HG03108 (cell line): Measurements from ENCODE around the gene IGFL3.
"Not testable (repeated sequence)": the region's sequence is repeated elsewhere in the genome, so short reads cannot be mapped to it uniquely, and the experiment has no call there.

Experiments used
- ATAC-seq: cut with Tn5 transposase; IDR thresholded peaks from one replicate; pipeline ENCODE4 v1.9.1; 2021; ENCODE audit warnings: moderate library complexity; ENCODE audit not compliant: unreplicated experiment

Gene IGFL3

DNA sequence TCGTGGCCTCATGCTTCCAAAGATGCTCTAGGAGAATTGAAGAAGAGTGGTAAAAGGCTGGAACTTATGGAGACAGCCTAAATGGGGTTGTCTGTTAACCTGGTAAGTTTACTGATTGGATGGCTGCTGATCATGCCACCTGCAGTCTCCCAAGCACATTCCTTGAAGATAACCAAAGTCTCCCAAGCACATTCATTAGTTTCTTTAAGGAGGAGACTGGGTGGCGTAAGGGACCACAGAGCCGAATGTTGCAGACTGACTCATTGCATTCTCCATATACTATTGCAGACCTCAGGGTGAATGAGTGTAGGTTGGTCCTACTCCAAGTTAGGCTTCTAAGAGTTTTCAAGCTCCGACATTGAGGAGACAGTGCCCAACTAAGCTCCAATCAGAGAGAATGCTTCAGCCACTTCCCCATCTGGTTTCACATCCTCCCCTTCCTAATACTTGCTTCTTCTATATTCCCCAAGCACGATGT, at the start of gene IGFL3:
Gene IGFL3 (minus strand): TSS at position 51 of the 478 bp plus-strand sequence. CDS start 39 bp downstream, at position 12.
- ATAC-seq, result no peak

DNA sequence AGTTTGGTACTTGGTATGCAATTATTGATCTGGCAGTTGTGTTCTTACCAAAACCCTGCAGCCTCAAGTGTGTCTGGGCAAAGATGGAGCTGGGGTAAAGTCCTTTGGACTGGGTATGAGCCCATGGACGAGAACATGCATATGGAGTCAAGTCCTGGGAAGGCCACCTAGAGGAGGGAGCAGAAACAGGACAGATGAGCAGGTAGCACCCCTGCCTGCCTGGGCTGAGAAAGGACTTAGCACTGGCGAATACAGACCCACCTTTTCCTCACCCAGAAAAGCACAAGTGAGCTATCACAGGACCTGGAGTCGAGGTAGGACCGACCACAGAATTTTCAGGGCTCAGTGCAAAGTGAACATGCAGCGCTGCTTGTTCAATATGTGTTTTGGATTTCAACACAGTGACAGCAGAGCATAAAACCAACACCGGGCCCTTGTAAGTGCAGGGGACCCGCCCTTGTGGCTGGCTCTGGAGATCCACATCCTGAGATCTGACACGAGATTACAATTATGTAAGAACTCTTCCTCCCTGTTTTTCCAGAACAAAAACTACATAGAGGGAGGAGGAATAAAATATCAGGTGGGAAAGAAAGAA, 49.5 kb upstream of the IGFL3 start:
- ATAC-seq, result no peak

DNA sequence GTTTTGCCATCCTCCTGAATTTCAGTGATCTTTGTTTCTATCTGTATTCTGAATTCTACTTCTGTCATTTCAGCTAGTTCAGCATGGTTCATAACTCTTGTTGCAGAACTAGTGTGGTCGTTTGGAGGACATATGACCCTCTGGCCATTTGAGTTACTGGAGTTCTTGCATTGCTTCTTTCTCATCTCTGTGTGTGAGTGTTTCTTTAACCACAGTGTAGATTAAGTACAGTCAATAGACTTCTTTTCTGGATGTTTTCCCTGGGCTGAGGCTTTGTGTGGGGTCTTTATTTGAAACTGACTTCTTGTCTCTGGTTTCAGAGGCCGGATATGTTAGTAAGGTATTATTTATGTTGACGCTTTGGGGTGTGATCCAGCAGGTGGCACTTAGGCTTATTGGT, 38.2 kb upstream of the IGFL3 start:
- ATAC-seq, result no peak

DNA sequence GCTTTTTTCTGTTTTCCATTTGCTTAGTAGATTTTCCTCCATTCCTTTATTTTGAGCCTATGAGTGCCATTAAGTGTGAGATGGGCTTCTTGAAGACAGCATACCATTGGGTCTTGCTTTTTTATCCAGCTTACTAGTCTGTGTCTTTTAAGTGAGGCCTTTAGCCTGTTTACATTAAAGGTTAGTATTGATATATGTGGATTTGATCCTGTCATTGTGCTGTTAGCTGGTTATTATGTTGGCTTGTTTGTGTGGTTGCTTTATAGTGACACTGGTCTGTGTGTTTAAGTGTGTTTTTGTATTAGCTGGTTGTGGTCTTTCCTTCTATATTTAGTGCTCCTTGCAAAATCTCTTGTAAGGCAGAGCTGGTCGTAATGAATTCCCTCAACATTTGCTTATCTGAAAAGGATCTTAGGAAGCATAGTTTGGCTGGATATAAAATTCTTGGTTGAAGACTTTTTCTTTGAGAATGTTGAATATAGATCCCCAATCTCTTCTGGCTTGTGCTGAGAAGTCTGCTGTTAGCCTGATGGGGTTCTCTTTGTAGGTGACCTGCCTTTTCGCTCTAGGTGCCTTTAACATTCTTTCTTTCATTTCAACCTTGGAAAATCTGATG, 37.3 kb upstream of the IGFL3 start:
- not testable (repeated sequence) for ATAC-seq

DNA sequence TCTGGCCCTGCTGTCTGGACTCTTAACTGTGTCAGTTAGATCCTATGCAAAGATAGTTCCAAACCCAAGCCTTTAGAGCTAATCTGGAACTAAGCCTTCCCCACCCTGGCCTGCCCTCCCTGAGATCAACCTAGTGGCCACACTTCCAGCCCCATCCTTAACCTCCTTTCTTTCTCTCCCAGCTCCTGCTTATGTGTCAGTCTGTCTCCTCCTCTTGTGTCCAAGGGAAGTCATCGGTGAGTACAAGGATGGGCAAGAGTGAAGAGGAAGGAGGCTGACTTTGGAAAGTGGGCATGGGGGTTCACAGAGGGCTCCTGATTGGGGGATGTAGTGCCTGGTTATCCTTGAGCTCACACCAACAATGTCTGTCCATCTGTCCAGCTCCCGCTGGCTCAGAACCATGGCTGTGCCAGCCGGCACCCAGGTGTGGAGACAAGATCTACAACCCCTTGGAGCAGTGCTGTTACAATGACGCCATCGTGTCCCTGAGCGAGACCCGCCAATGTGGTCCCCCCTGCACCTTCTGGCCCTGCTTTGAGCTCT, 35.8 kb upstream of the IGFL3 start:
- no peak for ATAC-seq

DNA sequence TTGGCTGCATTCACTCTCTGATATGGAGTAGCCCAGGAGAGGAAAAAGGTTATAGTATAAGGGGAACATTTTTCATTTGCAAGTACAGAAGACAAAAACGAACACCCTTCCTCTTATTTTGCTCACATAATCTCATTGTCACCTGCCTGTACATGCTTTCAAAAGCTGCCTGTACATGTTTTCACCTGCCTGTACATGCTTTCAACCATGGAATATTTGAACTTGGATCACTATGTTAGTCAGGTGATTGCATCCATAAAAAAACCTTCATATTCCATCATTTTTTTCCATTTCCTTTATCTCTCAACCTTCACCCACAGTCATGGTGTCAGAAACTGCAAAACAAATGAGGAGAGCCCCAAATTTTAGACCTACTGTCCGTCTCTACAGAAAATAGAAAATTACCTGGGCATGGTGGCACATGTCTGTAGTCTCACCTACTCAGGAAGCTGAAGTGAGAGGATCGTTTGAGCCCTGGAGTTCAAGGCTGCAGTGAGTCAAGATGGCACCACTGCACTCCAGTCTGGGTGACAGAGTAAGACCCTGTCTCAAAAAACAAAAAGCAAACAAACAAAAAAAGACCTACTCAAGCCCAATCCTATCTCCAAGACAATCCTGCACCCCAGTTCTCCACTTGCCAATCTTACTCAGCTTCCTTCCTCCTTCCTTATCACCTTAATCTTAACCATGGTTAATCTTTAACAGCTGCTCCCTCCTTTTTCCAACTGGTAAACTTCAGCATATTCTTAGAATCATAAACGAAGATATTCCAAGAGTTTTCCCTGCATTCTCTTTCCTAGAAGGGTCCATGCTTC, 35.1 kb upstream of the IGFL3 start:
- no peak for ATAC-seq

DNA sequence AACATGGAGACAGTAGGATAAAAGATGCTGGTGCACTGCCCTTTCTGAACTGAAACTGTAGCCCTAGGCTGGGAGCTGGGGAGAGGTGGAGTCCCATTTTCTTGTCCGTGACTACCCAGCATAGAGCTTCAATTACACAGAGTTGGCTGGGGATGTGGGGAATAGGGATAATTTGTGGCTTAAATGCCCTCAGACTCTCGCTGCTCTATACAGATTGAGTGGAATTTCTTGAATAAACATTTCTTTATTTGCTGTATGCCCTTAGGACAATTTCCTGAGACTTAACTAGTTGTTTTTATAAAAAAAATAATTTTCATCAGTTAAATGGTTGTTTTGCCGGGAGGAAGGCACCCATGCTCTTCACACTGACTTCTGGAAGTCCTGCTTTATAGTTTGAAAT, 30.7 kb upstream of the IGFL3 start:
- ATAC-seq, result no peak

DNA sequence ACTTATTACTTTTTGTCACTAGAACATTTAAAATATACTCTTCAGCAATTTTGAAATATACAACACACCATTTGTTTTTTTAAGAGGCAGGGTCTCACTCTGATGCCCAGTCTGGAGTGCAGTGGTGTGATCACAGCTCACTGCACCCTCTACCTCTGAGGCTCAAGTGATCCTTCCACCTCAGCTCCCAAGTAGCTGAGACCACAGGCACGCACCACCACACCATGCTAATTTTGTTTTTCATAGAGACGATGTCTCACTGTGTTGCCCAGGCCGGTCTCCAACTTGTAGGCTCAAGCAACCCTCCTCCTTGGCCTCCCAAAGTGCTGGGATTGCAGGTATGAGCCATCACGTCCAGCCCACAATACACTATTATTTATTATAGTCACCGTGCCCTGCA, 26.1 kb upstream of the IGFL3 start:
- ATAC-seq, result no peak

DNA sequence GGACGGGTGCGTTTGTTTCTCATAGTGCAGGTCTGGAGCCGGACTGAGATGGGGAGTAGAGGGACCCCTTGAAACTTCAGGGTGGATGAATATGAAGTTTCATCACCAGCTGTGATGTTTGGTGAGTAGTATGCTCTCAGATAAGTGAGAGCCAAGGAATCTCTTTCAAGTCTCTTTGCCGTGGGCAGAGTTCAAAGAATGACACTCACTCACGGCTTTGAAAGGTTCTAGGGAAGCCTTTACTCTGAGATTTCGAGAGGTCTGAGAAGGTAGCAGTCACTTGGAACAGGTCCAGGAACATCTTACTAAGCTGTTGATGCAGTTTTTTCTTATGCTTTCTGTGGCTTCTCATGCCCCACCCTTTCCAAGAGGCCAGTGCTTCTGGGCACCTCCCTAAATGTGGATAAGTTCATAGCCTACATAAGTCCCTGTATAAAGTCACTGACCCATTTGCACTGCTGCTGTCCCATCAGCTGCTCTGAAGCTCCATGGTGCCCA, 23.4 kb upstream of the IGFL3 start, which contains the start of gene IGFL2:
Gene IGFL2 (plus strand): TSS at position 448 of the 498 bp plus-strand sequence. CDS start 41 bp downstream, at position 489.
- no peak for ATAC-seq

DNA sequence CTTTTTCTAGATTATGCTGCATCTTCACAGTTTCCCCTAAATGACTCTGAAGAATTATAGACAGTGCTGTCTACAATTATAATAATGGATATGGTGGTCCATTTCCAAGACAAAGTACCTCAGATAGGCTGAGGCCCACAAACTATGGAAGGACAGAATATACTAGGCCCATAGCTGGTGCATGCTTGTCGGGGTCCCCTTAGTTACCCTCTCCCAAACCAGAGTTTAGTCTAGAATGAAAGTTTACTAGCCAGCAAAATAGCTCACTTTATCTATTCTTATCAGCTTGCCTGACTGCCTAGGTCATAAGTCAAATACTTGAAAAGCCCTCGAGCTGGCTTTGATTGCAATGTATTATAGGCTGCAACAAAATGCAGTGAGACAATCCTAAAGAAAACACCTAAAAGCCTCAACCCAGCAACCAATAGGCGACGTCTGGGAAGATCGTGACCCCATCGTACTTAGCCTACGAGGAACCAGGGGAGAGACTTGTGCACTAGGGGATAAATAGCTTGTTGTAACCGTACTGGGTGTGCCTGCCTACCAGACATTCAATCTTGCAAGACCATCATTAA, 22.8 kb upstream of the IGFL3 start:
- ATAC-seq, result no peak

DNA sequence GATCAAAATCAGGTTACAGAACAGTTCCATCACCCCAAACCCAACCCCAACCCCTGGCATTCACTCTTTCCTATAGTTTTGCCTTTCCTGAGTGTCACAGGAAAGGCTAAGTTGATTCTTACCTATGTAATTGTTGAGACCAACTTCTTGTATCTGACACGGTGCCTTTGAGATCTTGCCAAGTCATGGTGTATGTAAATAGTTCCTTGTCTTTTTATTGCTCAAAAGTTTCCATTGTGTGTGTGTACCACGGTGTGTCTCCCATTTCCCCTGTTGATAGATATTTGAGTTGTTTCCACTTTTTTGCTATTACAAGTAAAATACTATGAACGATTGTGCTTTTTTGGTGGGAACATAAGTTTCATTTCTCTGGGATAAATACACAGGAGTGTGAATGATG, 20.3 kb upstream of the IGFL3 start:
- ATAC-seq, result no peak

DNA sequence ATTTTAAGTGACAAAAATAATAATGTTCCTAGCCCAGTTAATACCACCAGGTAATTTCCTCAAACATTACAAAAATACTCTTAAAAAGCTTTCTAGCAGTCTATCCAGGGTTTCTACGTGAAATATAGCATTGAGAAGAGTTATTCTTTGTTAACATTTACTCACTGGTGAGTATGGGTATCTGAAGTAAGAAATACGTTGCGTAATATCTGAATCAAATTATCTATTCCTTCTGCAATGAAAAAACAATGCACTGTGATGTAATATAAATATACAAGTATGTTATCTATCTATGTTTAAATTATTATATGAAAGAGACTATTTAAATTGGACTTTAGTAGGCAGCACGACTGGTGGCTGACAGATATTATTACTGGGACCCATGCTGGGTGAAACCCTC, 17.8 kb upstream of the IGFL3 start:
- ATAC-seq, result no peak

DNA sequence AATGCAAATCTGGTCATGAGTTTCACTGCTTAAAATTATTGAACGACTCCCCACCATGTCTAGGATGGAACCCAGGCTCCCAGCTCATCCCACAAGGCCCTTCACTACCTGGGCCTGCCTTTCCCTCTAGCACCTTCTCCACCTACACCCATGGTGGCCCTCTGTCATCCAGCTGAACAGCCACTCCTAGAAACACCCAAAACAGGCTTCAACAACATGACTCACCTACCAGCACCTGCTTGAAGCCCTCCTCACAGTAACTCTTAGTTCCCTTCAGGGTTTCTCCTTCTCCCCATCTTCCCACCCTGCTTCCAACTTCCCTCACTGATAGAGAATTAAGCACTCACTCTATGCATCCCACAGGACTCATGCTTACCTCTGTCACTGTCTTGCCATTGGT, 16.9 kb upstream of the IGFL3 start:
- ATAC-seq, result no peak

DNA sequence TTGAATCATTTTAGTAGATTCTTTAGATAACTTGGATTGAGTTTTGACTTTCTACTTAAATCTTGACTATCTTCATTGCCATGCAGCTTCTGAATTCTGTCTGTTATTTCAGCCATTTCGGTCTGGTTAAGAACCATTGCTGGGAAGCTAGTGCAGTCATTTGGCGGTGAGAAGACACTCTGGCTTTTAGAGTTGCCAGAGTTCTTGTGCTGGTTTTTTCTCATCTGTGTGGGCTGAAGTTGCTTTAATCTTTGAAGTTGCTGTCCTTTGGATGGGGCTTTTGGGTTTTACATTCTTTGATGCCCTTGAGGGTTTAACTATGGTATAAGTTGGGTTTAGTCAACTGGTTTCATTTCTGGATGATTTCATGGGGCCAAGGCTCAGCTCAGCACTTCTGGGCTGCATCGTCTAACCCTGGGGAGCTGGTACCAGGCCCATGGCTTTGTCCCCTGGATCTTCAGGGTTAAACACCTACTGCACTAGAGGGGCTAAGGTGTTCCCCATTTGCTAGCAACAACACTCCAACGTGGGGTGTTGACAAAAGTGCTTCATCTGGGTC, 13.5 kb upstream of the IGFL3 start:
- ATAC-seq, result no peak

DNA sequence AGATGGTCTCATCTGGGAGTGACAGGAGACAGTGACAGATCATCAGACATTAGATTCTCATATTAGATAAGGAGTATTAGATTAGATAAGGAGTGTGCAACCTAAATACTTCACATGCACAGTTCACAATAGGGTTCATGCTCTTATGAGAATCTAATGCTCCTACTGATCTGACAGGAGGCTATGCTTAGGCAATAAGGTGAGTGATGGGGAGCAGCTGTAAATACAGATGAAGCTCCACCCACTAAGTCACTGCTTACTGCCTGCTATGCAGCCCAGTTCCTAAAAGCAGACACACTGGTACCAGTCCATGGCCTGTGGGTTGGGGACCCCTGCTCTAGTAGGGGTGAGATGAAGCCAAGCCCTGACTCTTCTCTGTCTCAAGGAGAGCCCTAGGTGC, 10.0 kb upstream of the IGFL3 start:
- no peak for ATAC-seq

DNA sequence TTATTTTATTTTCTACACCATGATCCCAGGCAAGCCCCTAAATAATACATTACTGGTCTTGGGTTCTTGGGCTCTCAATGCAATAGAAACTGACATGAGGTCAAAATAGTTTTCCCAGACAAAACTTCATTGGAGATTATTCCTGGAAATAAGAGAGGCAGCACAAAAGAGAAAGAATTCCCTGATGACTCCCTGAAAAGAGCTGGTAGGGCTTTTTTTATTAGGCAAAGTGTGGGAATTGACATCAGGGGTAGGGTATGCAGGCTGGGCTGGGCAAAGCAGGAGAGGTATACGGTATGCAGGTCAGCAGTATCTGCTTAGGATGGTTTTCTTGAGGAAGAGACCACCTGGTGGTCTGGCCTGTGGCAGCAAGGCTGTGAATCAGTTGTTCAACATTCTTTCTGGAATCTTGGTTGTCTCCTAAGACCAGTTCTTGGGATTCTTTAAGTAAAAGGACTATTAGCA, 9.3 kb upstream of the IGFL3 start:
- ATAC-seq, result no peak

DNA sequence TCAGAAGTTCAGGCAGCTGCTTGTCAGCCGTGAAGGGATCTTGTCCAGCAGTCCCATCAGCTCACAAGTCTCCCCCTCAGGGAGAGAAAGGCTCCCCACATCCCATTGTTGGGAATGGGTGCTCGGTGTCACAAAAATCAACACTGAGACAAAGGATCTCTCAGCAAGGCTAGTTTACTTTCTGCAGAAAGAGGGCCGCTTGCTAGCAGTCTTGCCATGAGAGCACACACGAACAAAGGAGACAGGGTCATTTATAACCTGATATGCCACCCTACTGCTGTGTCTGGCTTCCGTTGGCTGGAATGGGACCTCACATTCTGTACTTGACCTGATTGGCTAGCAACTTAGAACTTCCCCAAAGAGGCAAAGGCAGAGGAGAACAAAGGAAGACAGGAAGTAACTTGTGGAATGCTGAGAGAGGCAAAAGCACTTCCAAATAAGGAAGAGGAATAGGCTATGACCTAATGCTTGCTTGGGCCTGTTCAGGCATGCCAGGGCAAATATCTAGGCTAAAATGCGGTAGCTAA, 8.7 kb upstream of the IGFL3 start:
- no peak for ATAC-seq

DNA sequence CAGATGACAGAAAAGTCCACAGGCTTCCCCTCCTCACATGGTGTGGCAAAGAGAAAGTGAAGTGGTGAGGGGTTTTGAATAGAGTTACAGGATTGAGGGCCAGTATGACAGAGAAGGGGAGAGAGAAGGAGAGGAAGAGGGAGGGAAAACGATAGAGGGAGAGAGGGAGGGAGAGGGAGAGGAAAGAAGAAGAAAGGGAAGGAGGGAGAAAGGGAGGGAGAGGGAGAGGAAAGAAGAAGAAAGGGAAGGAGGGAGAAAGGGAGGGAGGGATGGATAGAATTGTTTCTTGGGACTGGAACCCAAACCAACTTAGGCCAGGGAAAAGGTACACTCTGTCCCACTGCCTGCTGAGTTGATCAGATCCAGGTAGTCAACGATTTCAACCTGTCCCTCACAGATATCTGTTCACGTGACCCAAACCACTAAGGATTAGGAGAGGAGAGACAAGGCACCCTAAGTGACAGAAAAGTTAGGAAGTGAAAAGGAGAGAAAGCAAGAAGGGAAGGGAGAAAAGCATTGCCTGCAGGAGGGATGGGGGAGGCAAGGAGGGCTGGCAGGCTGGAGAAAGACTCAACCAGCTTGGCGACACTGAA, 8.1 kb upstream of the IGFL3 start:
- no peak for ATAC-seq

DNA sequence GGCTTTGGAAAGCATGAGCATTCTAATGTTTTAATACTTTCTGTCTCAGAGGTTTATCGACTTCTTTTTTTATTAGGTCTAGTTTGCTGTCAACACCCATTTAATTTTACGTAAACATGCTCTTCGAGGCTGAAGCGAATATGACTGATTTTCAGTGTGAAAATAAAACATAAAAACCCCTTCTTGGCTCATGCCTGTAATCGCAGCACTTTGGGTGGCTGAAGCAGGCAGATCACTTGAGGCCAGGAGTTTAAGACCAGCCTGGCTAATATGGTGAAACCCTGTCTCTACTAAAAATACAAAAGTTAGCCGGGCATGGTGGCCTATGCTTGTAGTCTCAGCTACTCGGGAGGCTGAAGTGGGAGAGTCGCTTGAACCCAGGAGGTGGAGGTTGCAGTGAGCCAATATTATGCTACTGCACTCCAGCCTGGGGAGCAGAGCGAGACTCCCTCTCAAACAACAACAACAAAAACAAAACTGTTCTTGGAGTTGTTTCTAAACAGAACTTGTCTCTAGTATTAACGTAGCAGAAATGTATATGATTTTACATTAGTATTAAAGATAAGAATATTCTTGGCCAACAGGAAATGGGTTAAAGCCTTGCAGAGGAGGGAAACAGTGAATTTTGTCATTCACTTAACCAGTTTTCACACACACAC, 7.1 kb upstream of the IGFL3 start:
- ATAC-seq, result no peak
